OCI-M1 (cell line): Measurements from ENCODE around the gene MGAT4A.

Experiments used
- DNase-seq: peaks from one replicate; lab custom pipeline; 2025; lab: John Stamatoyannopoulos, UW

Gene MGAT4A

DNA sequence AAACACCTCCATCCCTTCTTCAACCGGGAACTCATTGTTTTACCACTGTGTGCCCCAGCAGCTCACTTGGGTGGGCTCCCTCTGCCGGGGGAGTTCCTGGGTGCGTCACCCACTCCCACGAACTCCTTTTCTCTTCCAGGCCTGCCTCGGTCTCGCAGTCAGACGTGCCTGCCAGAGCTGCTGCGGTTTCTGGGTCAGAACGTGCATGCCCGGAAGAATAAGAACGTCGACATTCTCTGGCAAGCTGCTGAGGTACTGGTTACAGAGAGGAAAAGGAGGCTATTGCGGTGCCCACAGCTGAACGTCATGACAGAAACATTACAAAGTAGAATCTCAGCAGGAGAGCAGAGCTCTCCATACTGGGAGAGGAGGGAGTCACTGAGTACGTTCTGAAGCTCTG, 158.3 kb downstream of the MGAT4A start:
- no peak for DNase-seq

GRCh38 chr2:98572211-98572610, 158.7 kb downstream of the MGAT4A start:
- DNase-seq = no peak

GRCh38 chr2:98571796-98572195, 159.1 kb downstream of the MGAT4A start:
- no peak for DNase-seq

GRCh38 chr2:98571121-98571701, 159.7 kb downstream of the MGAT4A start:
- DNase-seq = no peak

DNA sequence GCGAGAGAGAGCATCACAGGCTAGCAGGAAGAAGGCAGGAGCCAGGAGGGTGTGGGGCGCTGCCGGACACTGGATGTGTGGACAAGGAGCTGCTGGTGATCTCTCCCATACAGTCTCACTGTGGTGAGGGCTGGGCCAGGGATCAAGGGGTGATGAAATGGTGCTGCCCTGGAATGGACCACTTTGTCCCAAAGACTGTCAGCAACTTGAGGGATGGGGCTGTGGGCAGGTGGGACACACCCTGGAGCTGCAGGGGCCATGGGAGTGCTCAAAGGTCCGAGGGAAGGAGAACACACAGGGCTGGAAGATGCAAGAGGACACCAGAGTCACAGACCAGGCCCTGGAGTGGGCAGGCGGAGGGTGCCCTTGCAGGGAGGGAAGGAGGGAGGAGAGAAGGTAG, 160.6 kb downstream of the MGAT4A start:
- DNase-seq = no peak

DNA sequence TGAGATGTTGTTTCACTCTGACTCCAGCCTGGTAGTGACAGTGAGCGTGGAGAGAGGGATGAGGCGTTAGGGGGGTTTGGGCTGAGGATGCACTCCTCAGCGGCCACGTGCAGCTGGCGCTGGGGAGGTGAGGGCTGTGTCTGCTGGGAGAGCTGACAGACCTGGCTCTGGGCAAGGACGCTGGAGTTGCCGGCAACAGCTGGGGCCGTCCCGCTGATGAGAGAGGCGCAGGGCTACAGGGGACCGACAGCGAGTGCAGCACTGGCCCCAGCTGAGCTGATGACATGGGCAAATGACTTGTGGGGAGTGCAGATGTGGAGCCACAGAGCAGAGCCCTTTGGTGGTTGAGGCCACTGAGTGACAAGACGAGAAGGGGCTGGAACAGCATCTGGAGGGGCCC, 161.0 kb downstream of the MGAT4A start:
- no peak for DNase-seq

GRCh38 chr2:98569197-98569793, 161.6 kb downstream of the MGAT4A start:
- DNase-seq = peak; percentile 45
